DND-41 (cell line): Measurements from ENCODE around the gene EPOP.

Source experiments
- CTCF ChIP-seq: IDR thresholded peaks from 2 replicates; pipeline ENCODE4 v1.5.1; 2012; ENCODE audit warnings: borderline replicate concordance, low read length, moderate library complexity, mild to moderate bottlenecking; ENCODE audit not compliant: poor library complexity, severe bottlenecking; ENCODE audit errors: extremely low read depth
- EZH2 ChIP-seq: IDR thresholded peaks from 3 replicates; pipeline ENCODE4 v1.6.1; 2012; ENCODE audit warnings: borderline replicate concordance, low read depth, mild to moderate bottlenecking, moderate library complexity, low read length, inconsistent platforms; ENCODE audit not compliant: severe bottlenecking

- no peak for TF ChIP-seq CTCF
- no peak for TF ChIP-seq EZH2
Measured at GRCh38 chr17:38693700-38694329, 19.1 kb upstream of the EPOP start.
